ENCODE results near the gene ST8SIA1.

- no peak for TF ChIP-seq EZH2 (IDR thresholded peaks at IDR 0.05; ENCODE audit: low read depth, low read length, severe bottlenecking)
- no peak for TF ChIP-seq TAF1 (IDR thresholded peaks at IDR 0.05; ENCODE audit: low read depth, low read length)
- TF ChIP-seq CTCF (IDR thresholded peaks at IDR 0.05; ENCODE audit: control extremely low read depth in 1 of 3, insufficient read depth in 1 of 3, low read depth in 1 of 3, low read length in 3 of 3), result no peak
These were observed 128.3 kb downstream of the ST8SIA1 start for GRCh38 chr12:22206111-22206728.
